ENCODE measurements around the gene LYZL1. TPM values are rescaled to one million over a fixed set of nuclear protein-coding genes. Genes with fewer than 3 reads are reported as not detected.
A peak's percentile ranks its signal among the peaks of the same experiment; 100 is the strongest.

Gene LYZL1
- total RNA-seq, 6 experiments from 2014 or later = not detected

GRCh38 chr10:29344073-29344820 lies 55.4 kb downstream of the LYZL1 start:
- no peaks in the 10 kb centered on the region for H3K27me3 ChIP-seq
- no peak overlapping the region for H3K4me3 ChIP-seq
- H3K27ac ChIP-seq = no peak overlapping the region
- no peak for TF ChIP-seq POLR2A (IDR thresholded peaks at IDR 0.05)
- no peak for TF ChIP-seq CTCF (IDR thresholded peaks at IDR 0.05)
- no peaks in the 10 kb centered on the region for H3K9me3 ChIP-seq
- intact Hi-C loops (cut with DNase I) = no loop called here
- H3K36me3 ChIP-seq = no peaks in the 10 kb centered on the region
- 60% methylated on average over 10 of the region's 18 CpGs for WGBS (ENCODE audit: insufficient coverage, low coverage, low lambda C conversion rate, missing lambda C conversion rate)
- peak in 1 of 3 donors; percentile 36 for DNase-seq
- no peaks in the 10 kb centered on the region for H3K4me1 ChIP-seq
- peak; percentile 18 to 83 (median 60) for ATAC-seq

GRCh38 chr10:29345144-29345909 lies 56.5 kb downstream of the LYZL1 start:
- no peaks in the 10 kb centered on the region for H3K4me1 ChIP-seq
- H3K27ac ChIP-seq = no peak overlapping the region
- no peak for DNase-seq
- no peak for ATAC-seq
- TF ChIP-seq POLR2A (IDR thresholded peaks at IDR 0.05) (no peak), CTCF (IDR thresholded peaks at IDR 0.05) (no peak)
- H3K9me3 ChIP-seq = no peaks in the 10 kb centered on the region
- H3K36me3 ChIP-seq = no peaks in the 10 kb centered on the region
- WGBS (ENCODE audit: insufficient coverage, low coverage, low lambda C conversion rate, missing lambda C conversion rate) = 73% methylated on average over 9 of the region's 9 CpGs
- intact Hi-C loops (cut with DNase I) = no loop called here
- no peaks in the 10 kb centered on the region for H3K27me3 ChIP-seq
- no peak overlapping the region for H3K4me3 ChIP-seq

GRCh38 chr10:29345910-29346209 lies 57.0 kb downstream of the LYZL1 start:
- intact Hi-C loops (cut with DNase I) = no loop called here
- H3K27ac ChIP-seq = no peak overlapping the region
- ATAC-seq (no peak), DNase-seq (no peak)
- H3K4me1 ChIP-seq = no peaks in the 10 kb centered on the region
- TF ChIP-seq POLR2A (IDR thresholded peaks at IDR 0.05) = no peak
- TF ChIP-seq CTCF (IDR thresholded peaks at IDR 0.05) = no peak
- 81% methylated on average over 3 of the region's 3 CpGs for WGBS (ENCODE audit: insufficient coverage, low coverage, low lambda C conversion rate, missing lambda C conversion rate)
- H3K9me3 ChIP-seq = no peaks in the 10 kb centered on the region
- no peak overlapping the region for H3K4me3 ChIP-seq
- H3K27me3 ChIP-seq = no peaks in the 10 kb centered on the region
- H3K36me3 ChIP-seq = no peaks in the 10 kb centered on the region

GRCh38 chr10:29346296-29347001 lies 57.6 kb downstream of the LYZL1 start:
- TF ChIP-seq CTCF (IDR thresholded peaks at IDR 0.05) (no peak), POLR2A (IDR thresholded peaks at IDR 0.05) (no peak)
- no peaks in the 10 kb centered on the region for H3K27me3 ChIP-seq

More at GRCh38 chr10:29346296-29347001, 57.6 kb downstream of the LYZL1 start:
- Histone ChIP-seq H3K4me1 (no peaks in the 10 kb centered on the region), H3K9me3 (no peaks in the 10 kb centered on the region), H3K36me3 (no peaks in the 10 kb centered on the region), H3K4me3 (no peak overlapping the region), H3K27ac (no peak overlapping the region)
- no peak for DNase-seq
- intact Hi-C loops (cut with DNase I) = no loop called here
- no CpG with 5 or more reads among the region's 9 CpGs for WGBS (ENCODE audit: insufficient coverage, low coverage, low lambda C conversion rate, missing lambda C conversion rate)
- ATAC-seq = no peak

Measured in right lobe of liver (tissue), 6 donors.